Uterus (tissue), 4 donors: Measurements from ENCODE around the gene ZNF205. TPM values are rescaled to one million over a fixed set of nuclear protein-coding genes. Genes with fewer than 3 reads are reported as not detected.
"Not testable (repeated sequence)": the region's sequence is repeated elsewhere in the genome, so short reads cannot be mapped to it uniquely, and the experiment has no call there.

Experiments
- DNase-seq, 2 donors: peaks; one replicate each; pipeline ENCODE4 v3.0.0-alpha.2; 2019 to 2020
- H3K27ac ChIP-seq, 2 donors: fragments of 200-600 bp; sonication (generic); 1 replicate in 1 of 2; 2 replicates in 1 of 2; pipeline ENCODE4 v1.5.1; 2016 to 2018
- H3K27me3 ChIP-seq, 2 donors: fragments of 200-600 bp; sonication (generic); one replicate each; pipeline ENCODE4 v1.5.1; 2018 to 2019; ENCODE audit warnings: control low read depth in 1 of 2
- H3K36me3 ChIP-seq, 2 donors: fragments of 200-600 bp; sonication (generic); one replicate each; pipeline ENCODE4 v1.5.1; 2019; ENCODE audit warnings: control low read depth in 1 of 2
- H3K4me1 ChIP-seq, 2 donors: fragments of 200-600 bp; sonication (generic); one replicate each; pipeline ENCODE4 v1.5.1; 2018 to 2019; ENCODE audit warnings: control low read depth in 1 of 2
- H3K4me3 ChIP-seq, 2 donors: fragments of 200-600 bp; sonication (generic); 1 replicate in 1 of 2; 2 replicates in 1 of 2; pipeline ENCODE4 v1.5.1; 2018 to 2019; ENCODE audit warnings: mild to moderate bottlenecking in 1 of 2
- H3K9me3 ChIP-seq, 2 donors: fragments of 200-600 bp; sonication (generic); one replicate each; pipeline ENCODE4 v1.5.1; 2019; ENCODE audit warnings: control low read depth in 1 of 2
- CTCF ChIP-seq, 4 experiments: fragments of 200-600 bp in 2 of 4; fragments of 450-650 bp in 2 of 4; sonication (generic) in 2 of 4; IDR thresholded peaks; one replicate each; pipeline ENCODE4 v1.5.1; 2016 to 2019; ENCODE audit warnings: antibody characterized with exemption in 4 of 4, mild to moderate bottlenecking in 2 of 4, moderate library complexity in 1 of 4
- POLR2A ChIP-seq, 2 donors: fragments of 450-650 bp; IDR thresholded peaks; one replicate each; pipeline ENCODE4 v1.6.1; 2016; ENCODE audit warnings: antibody characterized with exemption in 2 of 2, mild to moderate bottlenecking in 1 of 2, moderate library complexity in 1 of 2
- intact Hi-C: fragments of 100-400 bp; cut with DNase I; formaldehyde crosslinking; loops from one replicate; pipeline ENCODE4 v1.15.1; 2023; ENCODE audit warnings: low total_unique reads
- small RNA-seq: library from RNA; depleted of rRNA; stranded (forward); fragments of <200 nt; gene quantifications from one replicate; pipeline ENCODE3, GENCODE V24; 2016
- total RNA-seq, 4 donors: library from RNA; depleted of rRNA in 3 of 4; stranded (reverse); fragments of >200 nt in 3 of 4; gene quantifications; one replicate each; pipeline versions ENCODE4 v1.1.0 to v1.2.4, GENCODE V29; 2014 to 2023
- donor health status: DM: yes; HTN: yes; CAD: no.

The ZNF205 gene
- total RNA-seq, 4 donors from 2014 or later = 12.9 to 26.9 (median 18.3) TPM

GRCh38 chr16:3166505-3166886 is 54.1 kb downstream of the ZNF205 start:
- peaks cover 0 to 8% of the 10 kb centered on the region in 2 donors for H3K4me1 ChIP-seq
- no peaks in the 10 kb centered on the region for H3K36me3 ChIP-seq
- H3K4me3 ChIP-seq = no peak overlapping the region
- peaks cover 0 to 26% of the 10 kb centered on the region in 2 donors for H3K27me3 ChIP-seq
- TF ChIP-seq POLR2A (IDR thresholded peaks at IDR 0.05) (no peak), CTCF (IDR thresholded peaks at IDR 0.05) (no peak)
- no peak overlapping the region for H3K27ac ChIP-seq
- H3K9me3 ChIP-seq = no peaks in the 10 kb centered on the region
- intact Hi-C loops = loop anchor here (5.0 kb wide), 1 partner anchor 109 kb away; no protein-coding TSS in a partner anchor
- no peak for DNase-seq

- H3K4me3 ChIP-seq, H3K27ac ChIP-seq, H3K9me3 ChIP-seq, H3K36me3 ChIP-seq, DNase-seq, H3K4me1 ChIP-seq: not testable (repeated sequence)
- intact Hi-C loops = loop anchor here (5.0 kb wide), 1 partner anchor 111 kb away; no protein-coding TSS in a partner anchor
- H3K27me3 ChIP-seq = peaks cover 11 to 46% of the 10 kb centered on the region in 2 donors
These were observed 56.3 kb downstream of the ZNF205 start for GRCh38 chr16:3168729-3169128.

Small RNAs within 50 kb of the gene (small RNA-seq; reads per million reads assigned to genes)
- not detected for gene RNU1-22P

Other genes starting within 250 kb of the ZNF205 start
- 100 to 1,000 TPM in 1 of 4 donors, 10 to 100 TPM in 3; 27.9 to 223 (median 40.9) TPM for gene FLYWCH2, start 229.4 kb upstream of the ZNF205 start, total RNA-seq
- 10 to 100 TPM; 11.5 to 62.3 (median 27.2) TPM for gene FLYWCH1, start 200.7 kb upstream of the ZNF205 start, total RNA-seq
- gene KREMEN2, start 148.3 kb upstream of the ZNF205 start, total RNA-seq = under 1 TPM in 1 of 4 donors, not detected in 3; 0.41 TPM
- 1 to 10 TPM in 3 of 4 donors, under 1 TPM in 1; 0.26 to 4.8 (median 2.5) TPM for gene PAQR4, start 143.2 kb upstream of the ZNF205 start, total RNA-seq
- gene PKMYT1, start 132.1 kb upstream of the ZNF205 start, total RNA-seq = 1 to 10 TPM in 1 of 4 donors, not detected in 3; 6.1 TPM
- 1 to 10 TPM in 1 of 4 donors, under 1 TPM in 1, not detected in 2; 0.21 to 1.8 TPM for gene CLDN9, start 99.7 kb upstream of the ZNF205 start, total RNA-seq
- gene CLDN6, start 94.4 kb upstream of the ZNF205 start, total RNA-seq = 1 to 10 TPM in 1 of 4 donors, not detected in 3; 4.1 TPM
- 10 to 100 TPM; 12.6 to 76.2 (median 24.0) TPM for gene TNFRSF12A, start 92.2 kb upstream of the ZNF205 start, total RNA-seq
- gene HCFC1R1, start 88.6 kb upstream of the ZNF205 start, total RNA-seq = 10 to 100 TPM in 3 of 4 donors, 1 to 10 TPM in 1; 3.6 to 67.5 (median 25.4) TPM
- gene THOC6, start 88.6 kb upstream of the ZNF205 start, total RNA-seq = 10 to 100 TPM in 3 of 4 donors, 1 to 10 TPM in 1; 3.8 to 29.0 (median 22.3) TPM
- 1 to 10 TPM in 1 of 4 donors, under 1 TPM in 2, not detected in 1; 0.26 to 1.9 (median 0.29) TPM for gene BICDL2, start 75.6 kb upstream of the ZNF205 start, total RNA-seq
- gene MMP25, start 66.0 kb upstream of the ZNF205 start, total RNA-seq = 1 to 10 TPM in 1 of 4 donors, under 1 TPM in 1, not detected in 2; 0.21 to 1.1 TPM
- gene IL32, start 46.9 kb upstream of the ZNF205 start, total RNA-seq = 10 to 100 TPM in 3 of 4 donors, 1 to 10 TPM in 1; 7.5 to 37.1 (median 20.9) TPM
- not detected for gene ZSCAN10, start 13.3 kb upstream of the ZNF205 start, total RNA-seq
- gene ZNF213, start 22.4 kb downstream of the ZNF205 start, total RNA-seq = 100 to 1,000 TPM in 1 of 4 donors, 10 to 100 TPM in 1, 1 to 10 TPM in 1, under 1 TPM in 1; 0.77 to 101 (median 11.1) TPM
- gene OR1F1, start 75.6 kb downstream of the ZNF205 start, total RNA-seq = not detected
- 10 to 100 TPM in 2 of 4 donors, 1 to 10 TPM in 2; 4.1 to 17.6 (median 10.7) TPM for gene ZNF200, start 122.6 kb downstream of the ZNF205 start, total RNA-seq
- gene MEFV, start 144.0 kb downstream of the ZNF205 start, total RNA-seq = 10 to 100 TPM in 1 of 4 donors, 1 to 10 TPM in 1, under 1 TPM in 2; 0.21 to 12.0 (median 1.1) TPM
- 10 to 100 TPM; 13.2 to 82.5 (median 53.9) TPM for gene ZNF263, start 170.9 kb downstream of the ZNF205 start, total RNA-seq
- 10 to 100 TPM in 2 of 4 donors, 1 to 10 TPM in 2; 1.5 to 21.8 (median 10.1) TPM for gene TIGD7, start 192.8 kb downstream of the ZNF205 start, total RNA-seq
- gene ZNF75A, start 192.9 kb downstream of the ZNF205 start, total RNA-seq = 10 to 100 TPM in 3 of 4 donors, 1 to 10 TPM in 1; 8.8 to 54.5 (median 30.9) TPM
- under 1 TPM in 2 of 4 donors, not detected in 2; 0.52 to 0.69 TPM for gene OR2C1, start 243.3 kb downstream of the ZNF205 start, total RNA-seq